K562 (cell line): ENCODE measurements around the gene VGLL2. TPM values are rescaled to one million over a fixed set of nuclear protein-coding genes. Genes with fewer than 3 reads are reported as not detected.

Experiments
- ATAC-seq: fragments of 200-7000 bp; cut with Tn5 transposase; 3 replicates; pipeline ENCODE4 v1.9.1; 2020; ENCODE audit warnings: moderate library complexity
- BruUV-seq: library from RNA; stranded (reverse); fragments of 400-500 nt; replicated peaks from 2 replicates; lab custom pipeline; 2021; lab: Mats Ljungman, UMichigan
- CTCF ChIA-PET: fragments of 300-600 bp; formaldehyde crosslinking; extraction: SDS; loops from one replicate; lab custom pipeline; 2021; ENCODE audit warnings: low intra/inter-chr PET ratio; lab: Yijun Ruan, JAX
- POLR2A ChIA-PET: fragments of 300-600, 350-650 bp; sonication (Branson Sonifier 250); formaldehyde crosslinking; extraction: SDS; loops from one replicate; lab custom pipeline; 2021; ENCODE audit warnings: antibody characterized with exemption, inconsistent platforms; lab: Yijun Ruan, JAX
- DNase-seq, 4 experiments: peaks; one replicate each; pipeline versions ENCODE4 v3.0.0 to v3.0.0-alpha.2; 2011 to 2018; ENCODE audit warnings: low spot score in 3 of 4, mixed read lengths in 3 of 4; ENCODE audit errors: extremely low read depth in 1 of 4
- FAIRE-seq: peaks from 2 replicates; lab custom pipeline; 2011; peaks lifted over from hg19 to GRCh38; lab: Jason Lieb, UNC
- H2AFZ ChIP-seq: 2 replicates; pipeline ENCODE4 v1.6.0; 2011; ENCODE audit warnings: low read depth, low read length, control low read depth, inconsistent platforms
- H3K27ac ChIP-seq: fragments of 200-600 bp; 3 replicates; pipeline ENCODE4 v1.8.0; 2011; ENCODE audit warnings: low read depth, mild to moderate bottlenecking, control low read depth, inconsistent platforms, low read length, moderate library complexity, mixed read lengths; ENCODE audit errors: extremely low read depth
- H3K27me3 ChIP-seq, 2 experiments: fragments of 300-600 bp in 1 of 2; 2 replicates in 1 of 2; 3 replicates in 1 of 2; pipeline versions ENCODE4 v1.6.0 to v1.8.0; 2011; ENCODE audit warnings: inconsistent platforms in 2 of 2, low read length in 2 of 2, mild to moderate bottlenecking in 1 of 2, mixed read lengths in 1 of 2, moderate library complexity in 1 of 2; ENCODE audit not compliant: control insufficient read depth in 2 of 2, insufficient read depth in 2 of 2
- H3K36me3 ChIP-seq: fragments of 300-600 bp; 3 replicates; pipeline ENCODE4 v1.8.0; 2011; ENCODE audit warnings: mild to moderate bottlenecking, low read length, inconsistent platforms; ENCODE audit not compliant: control insufficient read depth, insufficient read depth
- H3K4me1 ChIP-seq, 2 experiments: fragments of 200-600 bp in 1 of 2; replicated peaks in 1 of 2; 2 replicates in 1 of 2; 3 replicates in 1 of 2; pipeline versions ENCODE4 v1.5.1 to v1.8.0; 2011; ENCODE audit warnings: inconsistent platforms in 2 of 2, low read length in 2 of 2, mild to moderate bottlenecking in 1 of 2, mixed read lengths in 1 of 2, moderate library complexity in 1 of 2; ENCODE audit not compliant: control insufficient read depth in 2 of 2, insufficient read depth in 2 of 2
- H3K4me2 ChIP-seq: 2 replicates; pipeline ENCODE4 v1.6.1; 2011; ENCODE audit warnings: low read length, control low read depth, inconsistent platforms, mixed read lengths; ENCODE audit not compliant: insufficient read depth
- H3K4me3 ChIP-seq: fragments of 200-600 bp; sonication (generic), shearing (Covaris generic); 2 replicates; pipeline ENCODE4 v1.5.1; 2016; ENCODE audit warnings: control low read depth, inconsistent platforms
- H3K79me2 ChIP-seq: fragments of 200-600 bp; 3 replicates; pipeline ENCODE4 v1.8.0; 2011; ENCODE audit warnings: low read length, inconsistent platforms; ENCODE audit not compliant: control insufficient read depth, insufficient read depth
- H3K9ac ChIP-seq, 2 experiments: 2 replicates each; pipeline versions ENCODE4 v1.6.0 to v1.6.1; 2011; ENCODE audit warnings: low read depth in 2 of 2, low read length in 2 of 2, control low read depth in 1 of 2, inconsistent platforms in 1 of 2, mild to moderate bottlenecking in 1 of 2, mixed read lengths in 1 of 2; ENCODE audit not compliant: insufficient read depth in 1 of 2
- H3K9me1 ChIP-seq: one replicate; pipeline ENCODE4 v1.6.0; 2011; ENCODE audit warnings: inconsistent platforms, mild to moderate bottlenecking, low read length, moderate library complexity; ENCODE audit not compliant: control insufficient read depth, insufficient read depth
- H3K9me3 ChIP-seq: replicated peaks from 2 replicates; pipeline ENCODE4 v1.5.1; 2011; ENCODE audit warnings: low read depth, low read length, inconsistent platforms; ENCODE audit not compliant: control insufficient read depth, insufficient read depth
- H4K20me1 ChIP-seq: replicated peaks from 2 replicates; pipeline ENCODE4 v1.6.1; 2011; ENCODE audit warnings: low read length, inconsistent platforms, mixed read lengths; ENCODE audit not compliant: control insufficient read depth, insufficient read depth
- CBX8 ChIP-seq: fragments of 200-600 bp; sonication (generic); IDR thresholded peaks from 2 replicates; pipeline ENCODE4 v1.6.1; 2012; ENCODE audit warnings: borderline replicate concordance, mixed run types, low read depth, mild to moderate bottlenecking, moderate library complexity, mixed read lengths, low read length, control low read depth, inconsistent platforms; ENCODE audit not compliant: poor library complexity, severe bottlenecking; ENCODE audit errors: extremely low read depth
- HMG20A ChIP-seq: fragments of 450-650 bp; formaldehyde crosslinking; conservative IDR thresholded peaks from 2 replicates; pipeline ENCODE4 v1.4.0; 2020; ENCODE audit warnings: mild to moderate bottlenecking, mixed read lengths
- IRF2 ChIP-seq: sonication (generic); formaldehyde crosslinking; IDR thresholded peaks from 2 replicates; pipeline ENCODE4 v1.8.1; 2022; ENCODE audit warnings: mild to moderate bottlenecking, missing genetic modification reagents
- NEUROD1 ChIP-seq: fragments of 150-350 bp; IDR thresholded peaks from 2 replicates; pipeline ENCODE4 v1.6.1; 2014; ENCODE audit warnings: borderline replicate concordance, low read length, low read depth; ENCODE audit not compliant: partially characterized antibody
- RAD21 ChIP-seq, 2 experiments: fragments of 250-450 bp in 1 of 2; fragments of 450-650 bp in 1 of 2; sonication (Bioruptor Pico) in 1 of 2; formaldehyde crosslinking in 1 of 2; IDR thresholded peaks in 1 of 2; conservative IDR thresholded peaks in 1 of 2; 2 replicates each; pipeline versions ENCODE4 v1.4.0 to v1.8.0; 2020 to 2022; ENCODE audit warnings: mild to moderate bottlenecking in 2 of 2, moderate library complexity in 1 of 2
- U2AF2 ChIP-seq: fragments of 200-400 bp; formaldehyde crosslinking; optimal IDR thresholded peaks from 2 replicates; pipeline ENCODE3; 2017; ENCODE audit warnings: low read depth, mild to moderate bottlenecking, low read length
- ZNF311 ChIP-seq: fragments of 250-450 bp; sonication (Bioruptor Pico); IDR thresholded peaks from 2 replicates; pipeline ENCODE4 v1.4.0; 2020; ENCODE audit warnings: mild to moderate bottlenecking, moderate library complexity
- ZNF75A ChIP-seq: fragments of 450-650 bp; formaldehyde crosslinking; IDR thresholded peaks from 2 replicates; pipeline ENCODE4 v1.4.0; 2020; ENCODE audit warnings: mild to moderate bottlenecking
- WGBS: fragments of 100-300 bp; shearing (Covaris generic); methylation state at CpG from one replicate; pipeline ENCODE4 v1.1.6; 2016; ENCODE audit warnings: low coverage, mixed read lengths; ENCODE audit not compliant: insufficient coverage; ENCODE audit errors: missing lambda C conversion rate; 5-methylcytosine and 5-hydroxymethylcytosine counted together
- in situ Hi-C: fragments of 300-500 bp; cut with MboI; formaldehyde crosslinking; loops from 4 replicates; pipeline ENCODE4 v1.15.0; 2018; ENCODE audit warnings: inconsistent platforms, mixed read lengths
- intact Hi-C: fragments of 100-400 bp; cut with micrococcal nuclease; formaldehyde crosslinking; loops from 2 replicates; pipeline ENCODE4 v1.14.2; 2022
- polyA plus RNA-seq, 8 experiments: library from polyadenylated mRNA; depleted of rRNA in 4 of 8; stranded (reverse) in 5 of 8; unstranded in 3 of 8; fragments of >200 nt; fragmentation: Nextera tagmentation in 2 of 8; fragmentation: Illumina TruSeq in 1 of 8; extraction: Ambion mirVana in 2 of 8; extraction: Trizol in 1 of 8; gene quantifications; 2 replicates each; pipeline versions ENCODE4 v1.2.1 to v1.2.3, GENCODE V29; 2011 to 2014; ENCODE audit warnings: inconsistent platforms in 1 of 8, missing spikeins in 1 of 8
- total RNA-seq, 7 experiments: library from RNA; depleted of rRNA in 6 of 7; stranded (reverse); fragments of >200 nt in 6 of 7; fragmentation: Illumina TruSeq in 2 of 7; extraction: Trizol in 2 of 7; gene quantifications; 2 replicates each; pipeline versions ENCODE4 v1.2.1 to v1.2.3, GENCODE V29; 2011 to 2021; ENCODE audit warnings: low replicate concordance in 1 of 7
- TF ChIP-seq, protein P1 (sequence below), 3 experiments: IDR thresholded peaks in 2 of 3; conservative IDR thresholded peaks in 1 of 3; 2 replicates each; pipeline ENCODE4 v1.5.1; 2011 to 2012; ENCODE audit warnings: low read length in 3 of 3, mild to moderate bottlenecking in 3 of 3, control low read depth in 2 of 3, improper control_type of control experiment in 1 of 3, inconsistent platforms in 1 of 3, low read depth in 1 of 3, mixed read lengths in 1 of 3, moderate library complexity in 1 of 3; ENCODE audit not compliant: insufficient read depth in 2 of 3

Gene VGLL2
- total and polyA plus RNA-seq, 9 of the 15 experiments (the other 6 are each of a cell fraction or from before 2014, with no cell fraction given): not detected

DNA sequence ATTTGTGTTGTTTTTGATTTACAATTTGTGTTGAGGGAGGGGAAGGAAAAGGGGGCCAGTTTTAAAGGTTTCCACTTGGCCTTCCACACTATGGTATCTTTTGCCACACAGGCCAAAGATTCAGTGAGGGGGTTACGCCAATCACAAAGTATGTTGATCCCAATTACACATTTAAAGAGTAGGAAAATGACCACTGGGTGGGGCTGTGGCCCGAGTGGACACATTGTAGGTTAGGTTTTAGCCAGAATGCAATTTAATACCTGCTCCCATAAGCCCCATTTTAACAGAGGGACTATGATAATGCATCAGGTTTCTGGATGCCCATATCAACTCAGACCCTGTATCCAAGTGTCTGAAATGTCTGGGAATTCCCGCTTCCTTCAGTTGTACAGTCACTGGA is 15.6 kb downstream of the VGLL2 start:
- H4K20me1 ChIP-seq: no peaks in the 10 kb centered on the region
- in situ Hi-C loops: no loop called here
- BruUV-seq: no TSS peak
- TF ChIP-seq CBX8: no peak
- peak in 1 of 2 experiments; percentile 43; a peak in 1 of 4 replicates for TF ChIP-seq RAD21 (CRISPR knock-in tag; conservative IDR thresholded peaks at IDR 0.05 in 1 of 2, IDR thresholded peaks at IDR 0.05 in 1 of 2)
- TF ChIP-seq U2AF2: no peak
- TF ChIP-seq ZNF75A (CRISPR knock-in tag): no peak
- no peak for TF ChIP-seq NEUROD1
- no peak for TF ChIP-seq IRF2 (CRISPR knock-in tag)
- TF ChIP-seq ZNF311: no peak
- no peak for TF ChIP-seq HMG20A (CRISPR knock-in tag)
- TF ChIP-seq, protein P1, sequence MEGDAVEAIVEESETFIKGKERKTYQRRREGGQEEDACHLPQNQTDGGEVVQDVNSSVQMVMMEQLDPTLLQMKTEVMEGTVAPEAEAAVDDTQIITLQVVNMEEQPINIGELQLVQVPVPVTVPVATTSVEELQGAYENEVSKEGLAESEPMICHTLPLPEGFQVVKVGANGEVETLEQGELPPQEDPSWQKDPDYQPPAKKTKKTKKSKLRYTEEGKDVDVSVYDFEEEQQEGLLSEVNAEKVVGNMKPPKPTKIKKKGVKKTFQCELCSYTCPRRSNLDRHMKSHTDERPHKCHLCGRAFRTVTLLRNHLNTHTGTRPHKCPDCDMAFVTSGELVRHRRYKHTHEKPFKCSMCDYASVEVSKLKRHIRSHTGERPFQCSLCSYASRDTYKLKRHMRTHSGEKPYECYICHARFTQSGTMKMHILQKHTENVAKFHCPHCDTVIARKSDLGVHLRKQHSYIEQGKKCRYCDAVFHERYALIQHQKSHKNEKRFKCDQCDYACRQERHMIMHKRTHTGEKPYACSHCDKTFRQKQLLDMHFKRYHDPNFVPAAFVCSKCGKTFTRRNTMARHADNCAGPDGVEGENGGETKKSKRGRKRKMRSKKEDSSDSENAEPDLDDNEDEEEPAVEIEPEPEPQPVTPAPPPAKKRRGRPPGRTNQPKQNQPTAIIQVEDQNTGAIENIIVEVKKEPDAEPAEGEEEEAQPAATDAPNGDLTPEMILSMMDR (IDR thresholded peaks at IDR 0.05 in 2 of 3, conservative IDR thresholded peaks at IDR 0.05 in 1 of 3; ENCODE audit: insufficient read depth in 2 of 3, low read depth in 1 of 3, low read length in 3 of 3): peak; percentile 43 to 49 (median 44); a peak in 4 of 6 replicates
- H3K9ac ChIP-seq: no peak overlapping the region
- H3K9me3 ChIP-seq: no peaks in the 10 kb centered on the region
- no peaks in the 10 kb centered on the region for H3K36me3 ChIP-seq
- no peaks in the 10 kb centered on the region for H3K9me1 ChIP-seq
- ATAC-seq (peak; percentile 89), DNase-seq (peak; percentile 29 to 35 (median 32)), FAIRE-seq (peak; percentile 70)
- H3K27ac ChIP-seq: no peak overlapping the region
- H3K4me3 ChIP-seq: no peak overlapping the region
- POLR2A ChIA-PET: no interaction called here
- intact Hi-C loops: loop anchor here (10.0 kb wide), 2 partner anchors 306 to 324 kb away; partner anchors contain the start of gene GOPC
- no peaks in the 10 kb centered on the region for H3K4me1 ChIP-seq
- no peak overlapping the region for H3K4me2 ChIP-seq
- H3K27me3 ChIP-seq: no peaks in the 10 kb centered on the region
- 0% methylated on average over 3 of the region's 3 CpGs for WGBS
- CTCF ChIA-PET: no interaction called here
- H2AFZ ChIP-seq: no peak overlapping the region
- no peaks in the 10 kb centered on the region for H3K79me2 ChIP-seq
